Measurements from ENCODE around the gene PLA2G12B. TPM values are rescaled to one million over a fixed set of nuclear protein-coding genes. Genes with fewer than 3 reads are reported as not detected.
"Not testable (repeated sequence)": the region's sequence is repeated elsewhere in the genome, so short reads cannot be mapped to it uniquely, and the experiment has no call there.

Gene PLA2G12B
- total RNA-seq, 1 donor from 2014 or later = 0.72 TPM

GRCh38 chr10:72935361-72935760 lies 19.2 kb downstream of the PLA2G12B start:
- no peak for DNase-seq (ENCODE audit: low spot score)

DNA sequence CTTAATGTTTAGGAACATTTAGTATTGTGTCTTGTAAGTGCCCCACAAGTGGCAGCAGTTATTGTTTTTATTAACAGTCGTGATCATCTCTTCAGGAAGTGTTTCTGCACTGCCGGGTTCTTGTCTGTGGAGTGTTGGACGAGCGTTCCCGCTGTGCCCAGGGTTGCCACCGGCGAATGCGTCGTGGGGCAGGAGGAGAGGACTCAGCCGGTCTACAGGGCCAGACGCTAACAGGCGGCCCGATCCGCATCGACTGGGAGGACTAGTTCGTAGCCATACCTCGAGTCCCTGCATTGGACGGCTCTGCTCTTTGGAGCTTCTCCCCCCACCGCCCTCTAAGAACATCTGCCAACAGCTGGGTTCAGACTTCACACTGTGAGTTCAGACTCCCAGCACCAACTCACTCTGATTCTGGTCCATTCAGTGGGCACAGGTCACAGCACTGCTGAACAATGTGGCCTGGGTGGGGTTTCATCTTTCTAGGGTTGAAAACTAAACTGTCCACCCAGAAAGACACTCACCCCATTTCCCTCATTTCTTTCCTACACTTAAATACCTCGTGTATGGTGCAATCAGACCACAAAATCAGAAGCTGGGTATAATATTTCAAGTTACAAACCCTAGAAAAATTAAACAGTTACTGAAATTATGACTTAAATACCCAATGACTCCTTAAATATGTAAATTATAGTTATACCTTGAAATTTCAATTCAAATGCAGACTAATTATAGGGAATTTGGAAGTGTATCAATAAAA lies 22.2 kb downstream of the PLA2G12B start:
- no peak for DNase-seq (ENCODE audit: low spot score)

GRCh38 chr10:72930276-72930675 lies 24.3 kb downstream of the PLA2G12B start:
- DNase-seq (ENCODE audit: low spot score) = no peak

DNA sequence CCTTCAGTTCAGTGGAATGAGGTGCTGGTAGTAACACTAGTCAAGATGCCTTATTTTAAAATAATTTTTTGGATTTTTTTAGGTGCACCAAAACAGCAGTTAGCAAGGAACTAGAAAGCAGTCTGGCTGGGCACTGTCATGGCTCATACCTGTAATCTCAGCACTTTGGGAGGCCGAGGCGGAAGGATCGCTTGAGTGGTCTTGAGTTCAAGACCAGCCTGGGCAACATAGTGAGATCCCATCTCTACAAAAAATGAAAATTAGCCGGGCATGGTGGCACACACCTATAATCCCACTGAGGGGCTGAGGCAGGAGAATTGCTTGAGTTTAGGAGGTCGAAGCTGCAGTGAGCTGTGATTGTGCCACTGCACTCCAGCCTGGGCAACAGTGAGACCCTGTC lies 25.8 kb downstream of the PLA2G12B start:
- no peak for DNase-seq (ENCODE audit: low spot score)

DNA sequence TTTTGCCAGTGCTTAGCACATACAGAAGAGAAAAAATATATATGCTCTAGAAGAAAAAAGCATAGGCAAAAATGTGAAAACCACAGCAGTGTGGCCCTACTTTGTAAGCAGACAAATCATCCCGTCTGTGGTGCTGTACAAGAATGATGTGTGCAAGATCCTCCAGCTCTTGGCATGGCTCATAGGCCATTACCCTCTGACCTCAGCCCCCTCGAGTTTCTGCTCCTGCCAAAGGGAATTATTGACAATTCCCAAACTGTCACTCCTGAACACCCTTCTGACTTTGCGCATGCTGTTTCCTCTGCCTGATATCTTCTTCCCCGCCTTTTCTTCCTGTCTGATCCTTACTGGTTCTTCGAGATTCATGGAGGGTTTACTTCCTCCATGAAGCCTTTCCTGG lies 27.1 kb downstream of the PLA2G12B start:
- no peak for DNase-seq (ENCODE audit: low spot score)

- DNase-seq (ENCODE audit: low spot score) = no peak
These were observed 28.6 kb downstream of the PLA2G12B start for GRCh38 chr10:72925951-72926465.

GRCh38 chr10:72924351-72924750 lies 30.3 kb downstream of the PLA2G12B start:
- no peak for DNase-seq (ENCODE audit: low spot score)

- DNase-seq (ENCODE audit: low spot score) = not testable (repeated sequence)
These were observed 33.4 kb downstream of the PLA2G12B start for GRCh38 chr10:72921147-72921683.

- DNase-seq (ENCODE audit: low spot score) = no peak
These were observed 36.3 kb downstream of the PLA2G12B start for GRCh38 chr10:72918352-72918751.

GRCh38 chr10:72917803-72918332 lies 36.7 kb downstream of the PLA2G12B start:
- DNase-seq (ENCODE audit: low spot score) = not testable (repeated sequence)

- DNase-seq (ENCODE audit: low spot score) = peak; percentile 5
These were observed 37.4 kb downstream of the PLA2G12B start for GRCh38 chr10:72917201-72917600.

DNA sequence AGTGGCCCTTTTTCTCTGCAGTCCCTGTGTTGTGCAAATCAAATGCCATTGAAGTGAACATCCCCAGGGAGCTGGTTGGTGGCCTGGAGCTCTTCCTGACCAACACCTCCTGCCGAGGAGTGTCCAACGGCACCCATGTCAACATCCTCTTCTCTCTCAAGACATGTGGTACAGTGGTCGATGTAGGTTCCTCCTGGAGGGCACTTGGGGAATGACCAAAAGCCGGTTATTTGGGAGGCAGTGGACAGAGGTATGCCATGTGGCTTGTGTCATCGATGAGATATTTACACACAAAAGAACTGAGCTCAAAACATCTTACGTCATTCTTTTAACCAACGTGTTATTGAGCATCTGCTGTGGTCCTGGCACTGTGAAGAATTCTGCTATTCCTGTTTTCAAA lies 41.3 kb downstream of the PLA2G12B start:
- DNase-seq (ENCODE audit: low spot score) = no peak

- DNase-seq (ENCODE audit: low spot score) = no peak
These were observed 41.9 kb downstream of the PLA2G12B start for GRCh38 chr10:72912736-72913135.

GRCh38 chr10:72911758-72912157 lies 42.8 kb downstream of the PLA2G12B start:
- DNase-seq (ENCODE audit: low spot score) = no peak

GRCh38 chr10:72910705-72911104 lies 43.9 kb downstream of the PLA2G12B start:
- no peak for DNase-seq (ENCODE audit: low spot score)

DNA sequence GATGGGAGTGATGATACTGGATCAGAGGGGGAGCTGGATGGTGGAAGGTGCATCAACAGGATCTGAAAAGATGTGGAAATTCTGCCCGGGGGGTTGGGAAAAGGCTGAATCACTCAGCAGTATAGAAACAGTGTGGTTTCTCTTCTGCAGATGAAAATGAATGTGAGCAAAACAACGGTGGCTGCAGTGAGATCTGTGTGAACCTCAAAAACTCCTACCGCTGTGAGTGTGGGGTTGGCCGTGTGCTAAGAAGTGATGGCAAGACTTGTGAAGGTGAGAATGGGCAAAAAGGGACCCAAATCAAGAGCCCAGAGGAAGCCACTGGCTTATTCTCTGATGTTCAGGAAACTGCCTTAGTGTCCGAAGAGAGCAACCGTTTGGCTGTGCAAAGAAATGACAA lies 48.2 kb downstream of the PLA2G12B start:
- DNase-seq (ENCODE audit: low spot score) = no peak

GRCh38 chr10:72904806-72905205 lies 49.8 kb downstream of the PLA2G12B start:
- DNase-seq (ENCODE audit: low spot score) = no peak

GRCh38 chr10:72903941-72904446 lies 50.6 kb downstream of the PLA2G12B start:
- DNase-seq (ENCODE audit: low spot score) = not testable (repeated sequence)

DNA sequence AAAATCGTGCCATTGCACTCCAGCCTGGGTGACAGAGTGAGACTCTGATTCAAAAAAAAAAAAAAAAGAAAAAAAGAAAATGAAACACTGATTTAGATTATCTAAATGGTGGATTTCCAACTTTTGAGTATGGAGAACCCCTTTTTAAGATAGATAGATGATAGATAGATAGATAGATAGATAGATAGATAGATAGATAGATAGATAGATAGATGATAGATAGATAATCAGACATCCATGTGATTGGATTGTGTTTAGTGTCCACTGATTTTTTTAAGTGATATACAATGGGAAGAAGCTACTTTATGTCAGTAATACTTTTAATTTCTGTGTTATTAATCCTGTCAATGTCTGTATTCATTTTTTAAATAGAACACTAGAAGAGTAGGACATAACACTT lies 55.1 kb downstream of the PLA2G12B start:
- no peak for DNase-seq (ENCODE audit: low spot score)

- DNase-seq (ENCODE audit: low spot score) = no peak
These were observed 56.0 kb downstream of the PLA2G12B start for GRCh38 chr10:72898616-72899015.

- no peak for DNase-seq (ENCODE audit: low spot score)
These were observed 59.3 kb downstream of the PLA2G12B start for GRCh38 chr10:72895236-72895850.

GRCh38 chr10:72893136-72893798 lies 61.3 kb downstream of the PLA2G12B start, which contains the start of gene OIT3:
OIT3 (plus strand) TSS chr10:72893739; CDS start chr10:72893799, 60 bp downstream.
- DNase-seq (ENCODE audit: low spot score) = no peak

Measured in umbilical cord (tissue), 2 donors.